ENCODE measurements around the gene MMP23B.
"Not testable (repeated sequence)": the region's sequence is repeated elsewhere in the genome, so short reads cannot be mapped to it uniquely, and the experiment has no call there.

MMP23B gene

GRCh38 chr1:1636621-1637478 is 4.9 kb downstream of the MMP23B start:
- DNase-seq, result not testable (repeated sequence)

- not testable (repeated sequence) for DNase-seq
These were observed 5.5 kb downstream of the MMP23B start for GRCh38 chr1:1637479-1637875.

GRCh38 chr1:1638528-1638927 is 6.6 kb downstream of the MMP23B start:
- not testable (repeated sequence) for DNase-seq

GRCh38 chr1:1639368-1639767 is 7.4 kb downstream of the MMP23B start:
- not testable (repeated sequence) for DNase-seq

GRCh38 chr1:1640081-1640480 is 8.1 kb downstream of the MMP23B start:
- not testable (repeated sequence) for DNase-seq

GRCh38 chr1:1640711-1641461 is 8.9 kb downstream of the MMP23B start:
- not testable (repeated sequence) for DNase-seq

GRCh38 chr1:1646326-1646725 is 14.4 kb downstream of the MMP23B start:
- not testable (repeated sequence) for DNase-seq

- DNase-seq, result not testable (repeated sequence)
These were observed 15.7 kb downstream of the MMP23B start for GRCh38 chr1:1647567-1648241.

GRCh38 chr1:1648265-1648664 is 16.3 kb downstream of the MMP23B start:
- DNase-seq, result not testable (repeated sequence)

- peak; percentile 95 for DNase-seq
These were observed 26.9 kb downstream of the MMP23B start, which contains the start of gene CDK11B for GRCh38 chr1:1658583-1659549. Gene CDK11B (minus strand): TSS chr1:1659004. CDS start chr1:1657485, 1,519 bp downstream.

- not testable (repeated sequence) for DNase-seq
These were observed 30.4 kb downstream of the MMP23B start for GRCh38 chr1:1662392-1662791.

- DNase-seq, result not testable (repeated sequence)
These were observed 31.0 kb downstream of the MMP23B start for GRCh38 chr1:1662830-1663560.

GRCh38 chr1:1664318-1664717 is 32.3 kb downstream of the MMP23B start:
- DNase-seq, result not testable (repeated sequence)

GRCh38 chr1:1664941-1665814 is 33.2 kb downstream of the MMP23B start:
- DNase-seq, result no peak

- DNase-seq, result no peak
These were observed 33.9 kb downstream of the MMP23B start for GRCh38 chr1:1665815-1666251.

GRCh38 chr1:1666526-1666925 is 34.6 kb downstream of the MMP23B start:
- DNase-seq, result no peak

- no peak for DNase-seq
These were observed 37.8 kb downstream of the MMP23B start for GRCh38 chr1:1669468-1670440.

GRCh38 chr1:1670866-1671265 is 38.9 kb downstream of the MMP23B start:
- no peak for DNase-seq
